Neural progenitor cell (in vitro differentiated cells): ENCODE results near the gene ANKS1B.

Experiments used
- EZH2 ChIP-seq: fragments of 200-600 bp; sonication (generic); IDR thresholded peaks from 2 replicates; pipeline ENCODE4 v1.6.1; 2017; ENCODE audit warnings: antibody characterized with exemption, mild to moderate bottlenecking, moderate library complexity
- EZH2phosphoT487 ChIP-seq: fragments of 200-600 bp; sonication (generic); IDR thresholded peaks from 2 replicates; pipeline ENCODE4 v1.6.1; 2017; ENCODE audit warnings: antibody characterized with exemption
- TF ChIP-seq, protein P1 (sequence below): fragments of 200-600 bp; sonication (generic); IDR thresholded peaks from 2 replicates; pipeline ENCODE4 v1.5.1; 2017; ENCODE audit warnings: antibody characterized with exemption, mild to moderate bottlenecking

DNA sequence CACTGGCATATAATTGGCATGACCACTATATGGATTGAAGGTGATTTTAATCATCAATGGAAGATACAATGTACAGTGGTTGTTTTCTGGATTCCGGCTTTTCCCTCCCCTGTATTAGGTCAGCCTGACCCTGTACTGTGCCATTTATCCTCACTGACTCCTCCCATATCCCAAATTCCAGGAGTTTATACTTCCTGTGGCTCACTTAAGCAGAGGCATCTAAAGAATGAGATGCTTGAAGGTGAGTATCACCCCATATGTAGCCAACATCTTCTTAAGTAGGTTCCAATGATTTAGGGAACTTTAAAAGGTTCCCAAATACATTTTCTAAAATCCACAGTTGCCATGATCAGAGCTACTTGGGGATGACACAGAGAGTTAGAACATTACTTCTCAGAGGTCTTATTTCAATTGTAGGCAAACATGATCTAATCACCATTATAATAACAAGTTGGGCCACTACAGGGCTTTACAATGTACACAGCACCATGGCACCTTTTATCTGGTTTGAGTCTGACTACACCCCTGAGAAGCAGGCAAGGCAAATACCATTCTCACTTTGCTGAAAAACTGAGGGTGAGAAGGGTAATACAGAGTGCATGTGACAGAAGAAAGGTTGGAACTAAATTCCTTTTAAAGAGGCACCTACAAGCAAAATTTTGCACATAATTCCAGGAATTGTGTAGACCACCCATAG lies 549.5 kb downstream of the ANKS1B start:
- TF ChIP-seq, protein P1, sequence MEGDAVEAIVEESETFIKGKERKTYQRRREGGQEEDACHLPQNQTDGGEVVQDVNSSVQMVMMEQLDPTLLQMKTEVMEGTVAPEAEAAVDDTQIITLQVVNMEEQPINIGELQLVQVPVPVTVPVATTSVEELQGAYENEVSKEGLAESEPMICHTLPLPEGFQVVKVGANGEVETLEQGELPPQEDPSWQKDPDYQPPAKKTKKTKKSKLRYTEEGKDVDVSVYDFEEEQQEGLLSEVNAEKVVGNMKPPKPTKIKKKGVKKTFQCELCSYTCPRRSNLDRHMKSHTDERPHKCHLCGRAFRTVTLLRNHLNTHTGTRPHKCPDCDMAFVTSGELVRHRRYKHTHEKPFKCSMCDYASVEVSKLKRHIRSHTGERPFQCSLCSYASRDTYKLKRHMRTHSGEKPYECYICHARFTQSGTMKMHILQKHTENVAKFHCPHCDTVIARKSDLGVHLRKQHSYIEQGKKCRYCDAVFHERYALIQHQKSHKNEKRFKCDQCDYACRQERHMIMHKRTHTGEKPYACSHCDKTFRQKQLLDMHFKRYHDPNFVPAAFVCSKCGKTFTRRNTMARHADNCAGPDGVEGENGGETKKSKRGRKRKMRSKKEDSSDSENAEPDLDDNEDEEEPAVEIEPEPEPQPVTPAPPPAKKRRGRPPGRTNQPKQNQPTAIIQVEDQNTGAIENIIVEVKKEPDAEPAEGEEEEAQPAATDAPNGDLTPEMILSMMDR: no peak
- TF ChIP-seq EZH2 (no peak), EZH2phosphoT487 (no peak)
